ENCODE data around the gene TMOD3. TPM values are rescaled to one million over a fixed set of nuclear protein-coding genes. Genes with fewer than 3 reads are reported as not detected.

Gene TMOD3
- total RNA-seq, 1 donor from 2014 or later = 37.4 TPM

GRCh38 chr15:51842852-51843737, 13.6 kb downstream of the TMOD3 start:
- H3K79me2 ChIP-seq (ENCODE audit: low read depth) = peaks cover 48% of the 10 kb centered on the region

GRCh38 chr15:51844747-51845426, 15.4 kb downstream of the TMOD3 start:
- H3K4me2 ChIP-seq = no peak overlapping the region
- peaks cover 17% of the 10 kb centered on the region for H4K20me1 ChIP-seq (ENCODE audit: low read depth)
- no peaks in the 10 kb centered on the region for H3K27me3 ChIP-seq
- TF ChIP-seq EZH2 (IDR thresholded peaks at IDR 0.05) = no peak
- no peak for TF ChIP-seq EZH2phosphoT487 (IDR thresholded peaks at IDR 0.05)
- TF ChIP-seq CTCF (IDR thresholded peaks at IDR 0.05) = no peak
- Mint-ChIP-seq H3K27ac (no peak overlapping the region), H3K9me3 (no peaks in the 10 kb centered on the region), H3K4me1 (peaks cover 17% of the 10 kb centered on the region), H3K4me3 (no peak overlapping the region), H3K27me3 (ENCODE audit: insufficient read depth, low read depth) (peaks cover 3% of the 10 kb centered on the region), H3K36me3 (peaks cover 6% of the 10 kb centered on the region)
- no peak overlapping the region for H3K27ac ChIP-seq
- H3K4me1 ChIP-seq = peaks cover 8% of the 10 kb centered on the region
- H3K4me3 ChIP-seq = no peak overlapping the region
- no peak overlapping the region for H3K9ac ChIP-seq
- no peaks in the 10 kb centered on the region for H3K36me3 ChIP-seq
- no peak for DNase-seq (ENCODE audit: low spot score)
- no peaks in the 10 kb centered on the region for H3F3A ChIP-seq (ENCODE audit: low read depth)
- peaks cover 45% of the 10 kb centered on the region for H3K79me2 ChIP-seq (ENCODE audit: low read depth)
- H2AFZ ChIP-seq (replicated peaks) = no peak overlapping the region
- H3K9me3 ChIP-seq (ENCODE audit: low read depth) = no peaks in the 10 kb centered on the region

More at GRCh38 chr15:51842852-51843737, 13.6 kb downstream of the TMOD3 start:
- no peak overlapping the region for H3K4me3 Mint-ChIP-seq
- Histone ChIP-seq H3K27ac (no peak overlapping the region), H3K9me3 (ENCODE audit: low read depth) (no peaks in the 10 kb centered on the region), H2AFZ (replicated peaks) (no peak overlapping the region), H3K4me2 (no peak overlapping the region), H4K20me1 (ENCODE audit: low read depth) (peaks cover 30% of the 10 kb centered on the region), H3F3A (ENCODE audit: low read depth) (no peaks in the 10 kb centered on the region), H3K4me1 (peaks cover 8% of the 10 kb centered on the region), H3K36me3 (no peaks in the 10 kb centered on the region), H3K27me3 (no peaks in the 10 kb centered on the region), H3K9ac (no peak overlapping the region), H3K4me3 (no peak overlapping the region)
- no peaks in the 10 kb centered on the region for H3K9me3 Mint-ChIP-seq
- no peaks in the 10 kb centered on the region for H3K36me3 Mint-ChIP-seq
- peaks cover 3% of the 10 kb centered on the region for H3K27me3 Mint-ChIP-seq (ENCODE audit: insufficient read depth, low read depth)
- DNase-seq (ENCODE audit: low spot score) = no peak
- peaks cover 23% of the 10 kb centered on the region for H3K4me1 Mint-ChIP-seq
- no peak for TF ChIP-seq CTCF (IDR thresholded peaks at IDR 0.05)
- no peak for TF ChIP-seq EZH2phosphoT487 (IDR thresholded peaks at IDR 0.05)
- TF ChIP-seq EZH2 (IDR thresholded peaks at IDR 0.05) = no peak
- H3K27ac Mint-ChIP-seq = no peak overlapping the region

GRCh38 chr15:51846066-51846462, 16.6 kb downstream of the TMOD3 start:
- no peak overlapping the region for H2AFZ ChIP-seq (replicated peaks)
- Mint-ChIP-seq H3K27ac (no peak overlapping the region), H3K27me3 (ENCODE audit: insufficient read depth, low read depth) (peaks cover 5% of the 10 kb centered on the region), H3K4me3 (no peak overlapping the region), H3K36me3 (peaks cover 8% of the 10 kb centered on the region), H3K4me1 (peaks cover 17% of the 10 kb centered on the region), H3K9me3 (no peaks in the 10 kb centered on the region)
- H3K36me3 ChIP-seq = no peaks in the 10 kb centered on the region
- no peak for DNase-seq (ENCODE audit: low spot score)
- peaks cover 40% of the 10 kb centered on the region for H3K79me2 ChIP-seq (ENCODE audit: low read depth)
- H3F3A ChIP-seq (ENCODE audit: low read depth) = no peaks in the 10 kb centered on the region
- H3K4me3 ChIP-seq = no peak overlapping the region
- H3K4me1 ChIP-seq = peaks cover 8% of the 10 kb centered on the region
- H3K27ac ChIP-seq = no peak overlapping the region
- no peak for TF ChIP-seq EZH2 (IDR thresholded peaks at IDR 0.05)
- H3K4me2 ChIP-seq = no peak overlapping the region
- H3K27me3 ChIP-seq = no peaks in the 10 kb centered on the region
- no peak overlapping the region for H3K9ac ChIP-seq
- H3K9me3 ChIP-seq (ENCODE audit: low read depth) = no peaks in the 10 kb centered on the region
- peaks cover 12% of the 10 kb centered on the region for H4K20me1 ChIP-seq (ENCODE audit: low read depth)

Measured in neural progenitor cell (in vitro differentiated cells).